OCI-LY3 (cell line): Measurements from ENCODE around the gene SLC25A48.

ENCODE experiments used
- H2AFZ ChIP-seq: fragments of 200-600, 300-600 bp; shearing (Covaris generic); 2 replicates; pipeline ENCODE4 v1.6.0; 2014; ENCODE audit warnings: antibody characterized with exemption, low read depth, low read length
- H3K27ac ChIP-seq: fragments of 200-600, 300-600 bp; sonication (generic); 2 replicates; pipeline ENCODE4 v1.5.1; 2014; ENCODE audit warnings: mild to moderate bottlenecking, low read length, moderate library complexity, mixed read lengths
- H3K27me3 ChIP-seq: fragments of 200-600, 300-600 bp; sonication (generic); 2 replicates; pipeline ENCODE4 v1.6.1; 2014; ENCODE audit warnings: low read depth, low read length, mixed read lengths
- H3K36me3 ChIP-seq: fragments of 200-600, 300-600 bp; sonication (generic); replicated peaks from 2 replicates; pipeline ENCODE3; 2014; ENCODE audit warnings: low read depth, low read length, mixed read lengths
- H3K4me1 ChIP-seq: fragments of 300-600, 200-600 bp; sonication (generic); 2 replicates; pipeline ENCODE4 v1.6.1; 2014; ENCODE audit warnings: low read length, mixed read lengths
- H3K4me2 ChIP-seq: fragments of 200-600, 300-600 bp; sonication (generic); 2 replicates; pipeline ENCODE4 v1.6.1; 2014; ENCODE audit warnings: low read length, mixed read lengths
- H3K4me3 ChIP-seq: fragments of 300-600, 200-600 bp; sonication (generic); 2 replicates; pipeline ENCODE4 v1.5.1; 2014; ENCODE audit warnings: antibody characterized with exemption, mild to moderate bottlenecking, low read length, moderate library complexity
- H3K79me2 ChIP-seq: fragments of 300-600, 200-600 bp; shearing (Covaris generic); 2 replicates; pipeline ENCODE4 v1.6.1; 2014; ENCODE audit warnings: mild to moderate bottlenecking, low read length, mixed read lengths
- H3K9ac ChIP-seq: fragments of 300-600, 200-600 bp; shearing (Covaris generic); 2 replicates; pipeline ENCODE4 v1.6.0; 2014; ENCODE audit warnings: mild to moderate bottlenecking, low read length, moderate library complexity
- H3K9me3 ChIP-seq: fragments of 200-600, 300-600 bp; shearing (Covaris generic); 2 replicates; pipeline ENCODE4 v1.6.1; 2014; ENCODE audit warnings: low read length, mixed read lengths; ENCODE audit not compliant: insufficient read depth
- H4K20me1 ChIP-seq: fragments of 200-600, 300-600 bp; sonication (generic); 2 replicates; pipeline ENCODE4 v1.6.1; 2016; ENCODE audit warnings: low read length, mixed read lengths; ENCODE audit not compliant: insufficient read depth
- EZH2phosphoT487 ChIP-seq: fragments of 200-600 bp; shearing (Covaris generic); IDR thresholded peaks from 2 replicates; pipeline ENCODE4 v1.6.1; 2018; ENCODE audit warnings: antibody characterized with exemption, mixed run types, low read depth
- TF ChIP-seq, protein P1 (sequence below): fragments of 200-600, 300-600 bp; sonication (generic); IDR thresholded peaks from 2 replicates; pipeline ENCODE4 v1.5.1; 2014; ENCODE audit warnings: antibody characterized with exemption, low read length, low read depth

SLC25A48 gene

DNA sequence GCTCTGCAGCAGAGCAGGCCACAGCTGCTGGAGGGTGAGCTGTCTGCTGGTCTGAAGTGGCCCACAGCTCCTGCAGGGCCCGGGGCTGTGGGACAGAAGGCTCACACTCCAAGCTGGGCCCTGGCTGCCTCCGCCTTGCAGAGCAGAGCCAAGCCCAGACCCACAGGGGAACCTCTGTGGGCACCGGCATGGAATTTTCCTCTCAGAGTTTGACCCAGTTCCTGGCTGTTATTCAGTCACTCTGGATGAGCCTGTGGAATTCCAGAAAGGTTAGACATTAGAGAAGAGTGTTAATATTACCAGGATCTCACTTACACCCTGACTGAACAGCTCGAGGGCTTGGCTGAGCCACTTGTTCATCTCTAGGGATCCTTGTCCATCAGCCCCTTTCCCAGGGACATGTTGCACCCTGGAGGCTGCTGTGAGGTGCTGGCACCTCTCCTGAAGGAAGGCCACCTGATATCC is 43.7 kb downstream of the SLC25A48 start:
- peaks cover 3% of the 10 kb centered on the region; the same call in 1 of the 2 replicates for H3K27me3 ChIP-seq
- no peak overlapping the region for H3K27ac ChIP-seq
- H3K36me3 ChIP-seq = no peaks in the 10 kb centered on the region

DNA sequence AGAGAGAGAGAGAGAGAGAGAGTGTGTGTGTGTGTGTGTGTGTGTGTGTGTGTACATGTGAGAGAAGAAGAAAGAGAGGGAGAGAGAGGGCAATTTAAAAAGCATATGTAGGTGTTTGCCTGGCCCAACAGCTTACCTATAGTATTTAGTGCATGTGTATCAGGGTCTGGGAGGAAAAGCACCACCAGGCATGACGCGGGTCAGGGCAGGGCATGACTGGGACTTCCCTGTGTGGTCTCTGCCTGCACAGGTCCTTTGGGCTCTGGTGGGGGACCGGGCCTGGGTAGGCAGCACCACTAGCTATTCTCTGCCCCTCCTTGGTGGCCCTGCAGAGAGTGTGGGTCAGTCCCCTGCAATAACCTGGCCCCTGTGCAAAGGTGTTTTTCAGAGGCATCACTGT is 45.1 kb downstream of the SLC25A48 start:
- Histone ChIP-seq H2AFZ (no peak overlapping the region), H3K4me3 (no peak overlapping the region), H3K27me3 (peaks cover 8% of the 10 kb centered on the region), H3K9ac (no peak overlapping the region), H4K20me1 (no peaks in the 10 kb centered on the region), H3K36me3 (no peaks in the 10 kb centered on the region), H3K27ac (no peak overlapping the region), H3K79me2 (no peaks in the 10 kb centered on the region), H3K9me3 (no peaks in the 10 kb centered on the region), H3K4me2 (no peak overlapping the region), H3K4me1 (no peaks in the 10 kb centered on the region; the same call in 1 of the 2 replicates)
- TF ChIP-seq EZH2phosphoT487 = no peak
- TF ChIP-seq, protein P1, sequence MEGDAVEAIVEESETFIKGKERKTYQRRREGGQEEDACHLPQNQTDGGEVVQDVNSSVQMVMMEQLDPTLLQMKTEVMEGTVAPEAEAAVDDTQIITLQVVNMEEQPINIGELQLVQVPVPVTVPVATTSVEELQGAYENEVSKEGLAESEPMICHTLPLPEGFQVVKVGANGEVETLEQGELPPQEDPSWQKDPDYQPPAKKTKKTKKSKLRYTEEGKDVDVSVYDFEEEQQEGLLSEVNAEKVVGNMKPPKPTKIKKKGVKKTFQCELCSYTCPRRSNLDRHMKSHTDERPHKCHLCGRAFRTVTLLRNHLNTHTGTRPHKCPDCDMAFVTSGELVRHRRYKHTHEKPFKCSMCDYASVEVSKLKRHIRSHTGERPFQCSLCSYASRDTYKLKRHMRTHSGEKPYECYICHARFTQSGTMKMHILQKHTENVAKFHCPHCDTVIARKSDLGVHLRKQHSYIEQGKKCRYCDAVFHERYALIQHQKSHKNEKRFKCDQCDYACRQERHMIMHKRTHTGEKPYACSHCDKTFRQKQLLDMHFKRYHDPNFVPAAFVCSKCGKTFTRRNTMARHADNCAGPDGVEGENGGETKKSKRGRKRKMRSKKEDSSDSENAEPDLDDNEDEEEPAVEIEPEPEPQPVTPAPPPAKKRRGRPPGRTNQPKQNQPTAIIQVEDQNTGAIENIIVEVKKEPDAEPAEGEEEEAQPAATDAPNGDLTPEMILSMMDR = no peak

More for the DNA sequence above, 43.7 kb downstream of the SLC25A48 start:
- Histone ChIP-seq H3K9me3 (no peaks in the 10 kb centered on the region), H4K20me1 (no peaks in the 10 kb centered on the region), H3K4me1 (no peaks in the 10 kb centered on the region; the same call in 1 of the 2 replicates), H2AFZ (no peak overlapping the region), H3K4me3 (no peak overlapping the region), H3K9ac (no peak overlapping the region), H3K4me2 (no peak overlapping the region), H3K79me2 (no peaks in the 10 kb centered on the region)
- TF ChIP-seq, protein P1 = no peak
- TF ChIP-seq EZH2phosphoT487 = no peak

DNA sequence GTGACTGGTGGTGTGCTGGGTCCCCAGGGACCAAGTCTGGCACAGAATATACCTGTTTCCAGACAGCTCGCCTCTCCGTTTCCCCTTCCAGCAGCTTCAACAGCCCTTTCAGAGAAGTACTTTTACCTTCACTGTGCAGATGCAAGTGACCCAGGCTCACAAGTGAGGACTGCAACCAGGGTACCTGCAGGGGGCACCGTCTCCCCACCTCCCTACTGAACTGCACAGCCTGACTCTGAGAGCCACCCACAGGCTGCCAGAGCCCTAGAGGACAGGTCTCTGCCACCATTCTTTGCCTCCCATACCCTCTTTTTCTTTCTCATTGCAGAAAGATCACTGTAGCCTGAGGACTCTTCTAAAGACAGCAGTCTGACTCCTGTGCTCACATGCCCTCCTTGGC is 45.8 kb downstream of the SLC25A48 start:
- Histone ChIP-seq H3K4me1 (no peaks in the 10 kb centered on the region; the same call in 1 of the 2 replicates), H3K4me2 (no peak overlapping the region)
- TF ChIP-seq, protein P1 = peak; percentile 28
- TF ChIP-seq EZH2phosphoT487 = no peak

DNA sequence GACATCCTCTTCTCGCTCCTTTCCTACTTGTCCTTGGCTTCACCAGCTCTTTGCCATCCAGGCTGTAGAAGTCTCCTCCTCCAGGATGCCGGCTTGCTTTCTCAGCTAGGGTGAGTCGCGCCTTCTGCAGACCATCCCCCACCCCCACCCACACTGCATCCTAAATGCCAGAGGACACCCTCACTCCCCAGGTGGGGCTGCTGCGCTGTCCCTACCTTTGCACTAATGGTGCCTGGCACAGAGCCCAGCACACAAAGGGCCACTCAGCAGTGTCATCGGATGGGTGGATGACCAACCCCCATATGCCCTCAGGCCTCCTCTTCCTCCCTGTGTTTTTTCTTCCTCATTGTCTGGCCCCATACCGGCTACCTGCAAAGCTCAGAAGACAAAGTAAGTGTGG is 46.3 kb downstream of the SLC25A48 start:
- no peak overlapping the region for H2AFZ ChIP-seq
- H3K4me2 ChIP-seq = no peak overlapping the region
- no peaks in the 10 kb centered on the region for H3K36me3 ChIP-seq
- H3K9me3 ChIP-seq = no peaks in the 10 kb centered on the region
- no peak for TF ChIP-seq EZH2phosphoT487
- TF ChIP-seq, protein P1 = no peak
- no peak overlapping the region for H3K4me3 ChIP-seq
- no peak overlapping the region for H3K27ac ChIP-seq
- H3K4me1 ChIP-seq = no peaks in the 10 kb centered on the region; the same call in 1 of the 2 replicates
- H4K20me1 ChIP-seq = no peaks in the 10 kb centered on the region
- H3K9ac ChIP-seq = no peak overlapping the region
- peaks cover 11% of the 10 kb centered on the region for H3K27me3 ChIP-seq
- no peaks in the 10 kb centered on the region for H3K79me2 ChIP-seq

More for the DNA sequence above, 45.8 kb downstream of the SLC25A48 start:
- H3K9ac ChIP-seq = no peak overlapping the region
- no peaks in the 10 kb centered on the region for H3K79me2 ChIP-seq
- H3K4me3 ChIP-seq = no peak overlapping the region
- no peaks in the 10 kb centered on the region for H3K9me3 ChIP-seq
- H3K36me3 ChIP-seq = no peaks in the 10 kb centered on the region
- H3K27me3 ChIP-seq = peaks cover 11% of the 10 kb centered on the region
- no peak overlapping the region for H3K27ac ChIP-seq
- no peak overlapping the region for H2AFZ ChIP-seq
- no peaks in the 10 kb centered on the region for H4K20me1 ChIP-seq
